HG03575 (cell line): ENCODE data around the gene SIK3.

ENCODE experiments used
- ATAC-seq: cut with Tn5 transposase; IDR thresholded peaks from one replicate; pipeline ENCODE4 v1.9.1; 2021; ENCODE audit not compliant: unreplicated experiment, insufficient number of reproducible peaks, low FRiP score; ENCODE audit errors: extremely low read depth

Gene SIK3

GRCh38 chr11:117084992-117085391 is 13.2 kb downstream of the SIK3 start:
- ATAC-seq, result no peak

DNA sequence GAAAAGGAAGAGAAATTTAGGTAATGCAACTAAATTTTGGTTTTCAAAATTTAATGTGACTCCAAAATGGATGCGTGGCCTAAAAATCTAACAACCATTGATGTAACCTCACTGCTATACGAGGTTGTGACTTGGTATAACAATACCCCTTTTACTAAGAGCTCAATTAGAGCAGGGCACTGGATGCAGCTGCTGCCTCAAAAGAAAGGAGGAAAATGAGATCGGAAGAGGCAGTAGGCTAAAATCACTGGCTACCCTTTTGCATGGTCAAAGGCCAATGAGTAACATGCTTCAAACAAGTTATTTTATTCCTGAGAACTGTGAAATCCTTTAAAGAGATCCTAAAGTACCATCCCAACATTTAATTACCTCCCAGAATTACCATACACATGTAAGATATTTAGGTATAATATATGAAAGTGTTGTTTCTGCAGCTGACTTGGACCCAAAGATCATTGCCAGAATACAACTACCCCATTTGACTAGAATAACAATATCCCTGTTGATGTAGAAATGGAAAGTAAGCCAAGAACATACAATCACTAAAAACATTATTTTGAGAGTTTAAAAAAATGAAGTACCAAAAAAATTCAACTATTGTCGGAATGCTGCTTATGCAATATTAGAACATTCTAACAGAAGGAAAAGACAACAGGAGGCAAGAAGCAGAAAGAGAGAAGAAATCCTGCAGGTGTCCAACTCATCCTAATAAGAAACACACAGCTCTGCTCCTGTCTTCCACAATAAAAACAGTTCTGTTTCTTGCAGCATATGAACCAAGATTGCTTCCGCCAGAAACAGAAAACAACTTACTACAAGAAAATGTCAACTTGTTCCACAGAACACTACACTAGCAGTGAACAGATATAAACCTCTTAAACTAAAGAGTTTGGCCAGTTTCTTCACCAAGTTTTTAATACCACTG is 15.0 kb downstream of the SIK3 start:
- no peak for ATAC-seq

DNA sequence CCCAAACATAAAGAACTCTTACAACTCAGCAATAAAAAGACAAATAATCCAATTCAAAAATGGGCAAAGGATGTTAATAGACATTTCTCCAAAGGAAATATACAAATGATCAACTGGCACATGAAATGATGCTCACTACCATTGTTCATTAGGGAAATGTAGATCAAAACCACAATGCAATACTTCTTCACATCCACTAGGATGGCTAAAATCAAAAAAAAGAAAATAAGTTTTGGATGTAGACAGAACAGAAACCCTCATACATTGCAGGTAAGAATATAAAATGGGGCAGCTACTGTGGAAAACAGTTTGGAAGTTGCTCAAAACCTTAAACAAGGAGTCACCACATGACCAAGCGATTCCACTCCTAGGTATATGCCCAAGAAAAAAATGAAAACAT is 16.3 kb downstream of the SIK3 start:
- no peak for ATAC-seq

DNA sequence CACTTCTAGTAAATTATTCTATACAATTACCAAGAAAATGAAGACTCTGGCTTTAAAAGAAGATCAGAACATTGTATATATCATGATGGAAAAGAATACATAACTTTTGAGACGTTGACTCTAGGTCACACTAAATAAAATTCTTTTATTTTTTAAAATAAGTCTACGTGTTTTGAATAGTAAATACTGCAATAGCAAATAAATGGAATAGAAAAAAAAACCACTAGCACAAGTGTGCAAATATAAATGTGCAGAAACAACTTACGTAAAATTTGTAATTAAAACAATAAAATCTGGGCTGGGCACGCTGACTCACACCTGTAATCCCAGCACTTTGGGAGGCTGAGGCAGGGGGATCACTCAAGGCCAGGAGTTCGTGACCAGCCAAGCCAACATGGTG is 17.9 kb downstream of the SIK3 start:
- ATAC-seq, result no peak

GRCh38 chr11:117076941-117077691 is 21.1 kb downstream of the SIK3 start:
- no peak for ATAC-seq

GRCh38 chr11:117075186-117075585 is 23.0 kb downstream of the SIK3 start:
- no peak for ATAC-seq

DNA sequence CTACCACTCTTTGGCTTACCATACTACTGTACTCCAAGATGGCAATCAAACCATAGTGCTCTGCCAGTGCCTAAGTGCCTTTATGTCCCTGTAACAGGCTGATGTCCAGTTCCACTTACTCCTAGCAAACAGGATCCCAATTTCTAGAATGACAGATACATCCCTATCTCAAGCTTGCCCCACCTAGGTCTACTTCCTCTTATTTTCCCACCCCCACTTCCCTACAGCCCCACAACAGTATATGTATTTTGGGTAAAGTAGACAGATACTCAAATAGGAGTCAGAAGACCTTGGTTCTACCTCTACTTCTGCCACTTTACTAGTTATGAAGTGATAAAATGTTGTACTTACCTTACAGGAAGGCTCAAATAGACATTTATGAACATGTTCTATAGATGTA is 24.1 kb downstream of the SIK3 start:
- ATAC-seq, result no peak

GRCh38 chr11:117073539-117073938 is 24.7 kb downstream of the SIK3 start:
- no peak for ATAC-seq

DNA sequence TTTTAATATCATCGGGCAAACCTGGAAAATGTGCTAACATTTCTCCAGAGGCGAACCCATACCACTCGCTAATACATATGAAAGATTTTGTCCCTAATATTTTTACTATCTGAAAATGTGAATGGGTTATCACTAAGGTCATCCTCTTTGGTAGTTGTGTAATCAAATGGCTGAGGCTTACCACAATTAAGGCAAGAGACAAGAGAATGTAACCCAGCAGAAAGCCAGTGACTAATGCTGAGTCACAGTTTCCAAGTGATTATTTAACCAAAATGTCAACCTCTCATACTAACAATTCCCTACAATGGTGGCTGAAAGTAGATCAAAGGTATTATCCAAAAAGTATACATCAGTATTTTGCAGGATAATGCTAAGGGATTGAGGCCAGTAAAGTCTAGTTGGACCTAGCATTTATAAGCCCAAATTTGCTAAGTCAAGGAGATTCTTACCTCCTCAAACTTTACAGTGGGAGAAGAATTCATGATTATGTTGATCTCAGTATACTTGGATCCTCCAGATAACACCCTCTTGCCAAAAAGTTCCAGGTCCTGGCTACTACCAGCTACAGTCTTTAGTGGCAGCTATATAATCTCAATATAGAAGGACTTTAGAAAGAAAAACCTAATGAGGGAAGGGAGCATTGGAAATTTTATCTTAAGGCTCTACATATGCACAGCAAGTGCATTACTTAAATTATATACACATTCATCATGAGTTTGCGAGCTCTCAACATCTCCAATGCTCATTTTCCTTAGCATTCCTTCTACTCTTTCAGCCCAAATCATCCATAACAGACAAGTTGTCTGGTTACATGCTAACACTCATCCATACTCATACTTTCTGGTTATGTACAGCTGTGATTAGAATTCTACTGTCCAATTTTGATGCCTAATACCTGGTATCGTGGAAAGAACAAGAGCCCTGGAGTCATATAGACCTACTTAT is 25.4 kb downstream of the SIK3 start:
- ATAC-seq, result no peak

GRCh38 chr11:117071344-117071787 is 26.9 kb downstream of the SIK3 start:
- ATAC-seq, result no peak

DNA sequence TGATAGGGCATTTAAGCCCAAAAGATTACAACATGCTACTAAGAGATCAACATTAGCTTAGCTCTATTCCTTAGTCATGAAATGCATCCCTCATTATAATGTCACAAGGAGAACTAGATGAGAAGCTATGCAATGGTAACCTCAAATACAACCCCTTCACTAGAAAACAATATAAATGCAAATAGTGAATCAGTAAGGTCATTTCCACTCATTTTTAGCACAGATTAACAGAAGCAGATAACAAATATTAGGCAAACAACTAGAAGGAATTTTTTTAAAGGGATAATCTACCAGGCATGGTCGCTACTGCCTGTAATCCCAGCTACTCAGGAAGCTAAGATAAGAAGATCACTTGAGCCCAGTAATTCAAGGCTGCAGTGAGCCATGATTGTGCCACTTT is 28.2 kb downstream of the SIK3 start:
- no peak for ATAC-seq

DNA sequence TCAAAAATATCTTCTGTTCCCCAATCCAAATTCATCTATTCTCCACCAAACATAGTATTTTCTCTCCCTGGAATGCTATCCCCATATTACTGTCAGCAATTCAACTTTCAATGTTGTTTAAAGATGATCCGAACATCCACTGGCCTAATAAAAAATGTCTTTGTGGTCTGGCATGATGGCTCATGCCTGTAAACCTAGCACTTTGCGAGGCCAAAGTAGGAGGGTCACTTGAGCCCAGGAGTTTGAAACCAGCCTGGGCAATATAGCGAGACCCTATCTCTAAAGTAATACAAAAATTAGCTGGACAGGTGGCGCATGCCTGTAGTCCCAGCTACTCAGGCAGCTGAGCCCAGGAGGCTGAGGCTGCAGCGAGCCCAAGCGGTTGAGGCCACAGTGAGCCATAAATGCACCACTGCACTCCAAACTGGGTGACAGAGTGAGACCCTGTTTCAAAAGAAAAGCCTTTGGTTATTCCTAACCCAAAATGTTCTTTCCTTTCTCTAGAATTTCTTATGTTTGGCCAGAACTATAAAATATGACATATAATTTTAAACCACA is 29.8 kb downstream of the SIK3 start:
- no peak for ATAC-seq

DNA sequence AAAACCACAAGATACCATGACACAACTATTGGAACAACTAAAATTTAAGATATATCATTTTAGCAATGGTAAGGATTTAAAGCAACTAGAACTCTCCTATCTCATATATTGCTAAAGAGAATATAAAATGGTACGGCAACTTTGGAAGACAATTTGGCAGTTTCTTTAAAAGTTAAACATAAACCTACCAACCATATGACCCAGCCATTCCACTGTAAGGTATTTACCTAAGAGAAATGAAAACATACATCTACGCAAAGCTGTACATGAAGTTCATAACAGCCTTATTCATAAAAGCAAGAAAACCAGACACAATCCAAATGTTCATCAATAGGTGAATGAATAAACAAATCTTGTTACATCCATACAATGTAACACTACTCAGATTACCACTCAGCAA is 31.3 kb downstream of the SIK3 start:
- no peak for ATAC-seq

- ATAC-seq, result no peak
These were observed 34.0 kb downstream of the SIK3 start for GRCh38 chr11:117064275-117064674.

- no peak for ATAC-seq
These were observed 35.7 kb downstream of the SIK3 start for GRCh38 chr11:117062498-117062897.

GRCh38 chr11:117061256-117061655 is 37.0 kb downstream of the SIK3 start:
- ATAC-seq, result no peak

- ATAC-seq, result no peak
These were observed 38.5 kb downstream of the SIK3 start for GRCh38 chr11:117059611-117060148.

- no peak for ATAC-seq
These were observed 39.4 kb downstream of the SIK3 start for GRCh38 chr11:117058761-117059261.
